GM19238 (cell line): ENCODE results near the gene MAFF.
"Not testable (repeated sequence)": the region's sequence is repeated elsewhere in the genome, so short reads cannot be mapped to it uniquely, and the experiment has no call there.

Experiments
- DNase-seq: peaks from one replicate; pipeline ENCODE4 v3.0.0; 2011; ENCODE audit warnings: low spot score; ENCODE audit not compliant: insufficient read length

The MAFF gene

GRCh38 chr22:38201711-38202436 is at the start of gene MAFF:
Gene MAFF (plus strand): TSS chr22:38201994. CDS start chr22:38213854, 11,860 bp downstream.
- DNase-seq: peak; percentile 88

DNA sequence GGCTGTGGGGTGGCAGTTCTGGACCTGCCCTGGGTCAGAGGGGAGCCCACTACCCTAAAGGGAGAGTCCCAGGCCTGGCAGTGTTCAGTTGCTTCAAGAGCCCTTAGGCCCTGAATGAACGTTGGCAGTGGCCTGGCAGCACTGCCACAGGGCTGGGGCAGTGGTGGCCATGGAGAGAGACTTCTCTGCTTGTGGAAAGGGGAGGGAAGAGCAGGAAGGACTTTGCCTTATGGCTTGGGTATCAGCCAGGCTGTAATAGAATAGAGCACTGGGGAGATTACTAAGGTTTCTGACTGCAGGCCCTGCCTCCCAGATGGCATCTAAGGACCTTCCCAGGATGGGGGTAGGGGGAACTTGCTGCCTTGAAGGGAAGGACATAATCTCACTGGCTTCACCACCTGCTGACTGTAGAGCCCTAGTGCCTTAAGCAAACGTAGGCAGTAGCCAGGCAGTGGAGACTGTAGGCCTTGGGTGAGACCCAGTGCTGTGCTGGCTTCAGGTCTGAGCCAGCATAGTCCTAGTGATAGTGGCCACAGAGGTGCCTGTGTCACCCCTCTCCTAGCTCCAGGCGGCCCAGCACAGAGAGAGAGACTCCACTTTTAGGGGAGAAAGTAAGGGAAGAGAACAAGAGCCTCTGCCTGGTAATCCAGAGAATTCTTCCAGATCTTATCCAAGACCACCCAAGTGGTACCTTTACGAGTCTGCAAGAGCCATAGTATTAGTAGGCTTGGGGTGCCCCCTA is 47.8 kb upstream of the MAFF start:
- no peak for DNase-seq

DNA sequence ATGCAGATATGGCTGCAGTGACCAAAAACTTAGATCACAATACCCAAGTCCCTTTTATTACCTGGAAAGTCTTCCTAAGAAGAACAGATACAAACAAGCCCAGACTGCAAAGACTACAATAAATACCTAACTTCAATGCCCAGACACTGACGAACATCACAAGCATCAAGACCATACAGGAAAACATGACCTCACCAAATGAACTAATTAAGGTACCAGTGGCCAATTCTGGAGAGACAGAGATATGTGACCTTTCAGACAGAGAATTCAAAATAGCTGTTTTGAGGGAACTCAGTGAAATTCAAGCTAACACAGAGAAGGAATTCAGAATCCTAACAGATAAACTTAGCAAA is 47.3 kb upstream of the MAFF start:
- not testable (repeated sequence) for DNase-seq

- no peak for DNase-seq
Measured at GRCh38 chr22:38155703-38156102, 46.1 kb upstream of the MAFF start.

DNA sequence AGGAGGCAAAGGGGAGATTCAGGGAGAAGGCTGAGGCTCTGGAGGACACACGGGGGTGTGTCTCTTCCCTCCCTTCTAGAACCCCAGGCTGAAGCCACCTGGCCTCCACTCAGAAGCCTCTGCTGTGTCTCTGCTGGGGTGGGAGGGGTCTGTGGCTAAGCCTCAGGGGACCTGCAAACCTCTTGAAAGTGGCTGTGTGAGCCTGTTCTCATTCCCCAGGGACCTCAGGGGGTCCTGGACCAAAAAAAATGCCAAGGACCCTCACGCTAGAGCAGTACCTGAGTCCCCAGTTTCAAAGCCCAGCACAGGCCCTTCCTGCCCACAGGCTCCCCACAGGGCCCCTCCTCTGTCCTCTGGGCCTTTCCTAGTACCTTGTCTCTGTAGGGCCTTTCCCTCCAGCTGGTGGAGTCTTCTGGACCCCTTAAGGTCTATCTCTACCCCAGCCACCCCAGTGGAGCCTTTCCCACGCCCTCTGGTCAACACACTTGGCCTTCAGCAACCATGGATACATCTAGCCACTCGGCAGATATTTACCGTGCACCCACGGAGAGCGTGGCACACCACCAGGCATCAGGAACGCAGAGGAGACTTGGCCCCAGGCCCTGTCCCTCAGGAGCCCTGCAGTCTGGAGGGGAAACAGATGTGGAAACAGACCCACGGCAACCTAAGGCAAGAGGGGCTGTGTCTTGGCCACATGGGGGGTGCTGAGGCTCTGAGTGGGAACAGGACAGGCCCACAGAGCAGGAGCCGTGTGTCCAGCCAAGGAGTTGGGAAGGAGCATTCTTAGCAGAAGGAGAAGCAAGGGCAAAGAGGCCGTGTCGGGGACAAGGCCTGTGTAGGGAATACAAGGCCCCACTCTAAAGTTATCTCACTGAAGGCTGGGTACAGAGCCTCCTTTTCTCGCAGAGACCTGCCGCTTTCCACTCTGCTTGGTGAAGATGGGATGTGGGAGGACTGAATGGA is 38.6 kb upstream of the MAFF start:
- DNase-seq: peak; percentile 41

DNA sequence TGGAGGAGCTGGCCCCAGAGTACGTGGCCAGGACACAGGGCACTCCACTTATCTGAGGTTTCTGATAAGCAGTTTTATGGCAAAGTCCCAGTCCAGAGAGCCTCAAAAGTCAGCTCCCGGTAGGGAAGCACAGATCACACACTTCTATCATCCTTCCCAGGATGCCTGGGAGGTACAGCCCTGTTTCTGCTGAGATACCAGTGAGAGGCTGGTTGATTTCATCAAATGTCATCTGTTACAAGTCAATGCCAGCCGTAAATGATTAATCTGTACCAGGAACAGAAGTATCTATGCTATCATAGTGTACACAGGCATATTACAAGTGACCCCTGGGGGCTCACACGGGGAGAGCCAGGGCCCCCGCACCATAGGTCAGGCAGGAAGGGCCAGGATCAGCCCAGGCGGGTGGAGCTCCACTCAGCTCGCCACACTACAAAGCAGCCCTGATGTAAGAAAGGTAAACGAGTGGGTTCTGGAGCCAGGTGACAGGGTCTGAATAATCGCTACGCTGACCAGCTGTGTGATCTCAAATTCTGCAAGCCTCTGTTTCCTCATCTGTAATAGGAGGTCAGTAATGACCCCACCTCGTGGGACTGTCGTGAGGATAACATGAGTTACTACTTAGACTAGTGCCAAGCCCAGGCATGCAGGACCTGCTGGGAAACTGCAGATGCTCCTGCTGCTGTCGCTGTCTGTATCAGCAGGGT is 37.8 kb upstream of the MAFF start:
- DNase-seq: no peak

DNA sequence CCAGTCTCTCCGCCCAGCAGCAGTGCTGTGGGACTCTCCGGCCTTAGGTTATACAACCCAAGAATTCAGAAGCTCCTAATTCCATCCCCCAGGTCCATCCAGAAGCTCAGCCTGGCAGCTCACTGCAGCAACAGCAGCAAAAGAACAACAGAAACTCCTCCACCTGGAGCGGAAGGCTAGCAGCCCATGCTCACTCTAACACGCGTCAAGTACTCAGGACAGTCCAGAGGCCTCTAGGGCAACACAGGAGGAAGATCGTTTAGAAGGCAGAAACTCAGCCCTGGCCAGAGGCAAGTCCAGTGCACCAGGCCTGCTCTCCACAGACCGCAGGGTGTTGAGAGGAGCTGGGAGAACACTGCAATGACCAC is 37.3 kb upstream of the MAFF start:
- no peak for DNase-seq

DNA sequence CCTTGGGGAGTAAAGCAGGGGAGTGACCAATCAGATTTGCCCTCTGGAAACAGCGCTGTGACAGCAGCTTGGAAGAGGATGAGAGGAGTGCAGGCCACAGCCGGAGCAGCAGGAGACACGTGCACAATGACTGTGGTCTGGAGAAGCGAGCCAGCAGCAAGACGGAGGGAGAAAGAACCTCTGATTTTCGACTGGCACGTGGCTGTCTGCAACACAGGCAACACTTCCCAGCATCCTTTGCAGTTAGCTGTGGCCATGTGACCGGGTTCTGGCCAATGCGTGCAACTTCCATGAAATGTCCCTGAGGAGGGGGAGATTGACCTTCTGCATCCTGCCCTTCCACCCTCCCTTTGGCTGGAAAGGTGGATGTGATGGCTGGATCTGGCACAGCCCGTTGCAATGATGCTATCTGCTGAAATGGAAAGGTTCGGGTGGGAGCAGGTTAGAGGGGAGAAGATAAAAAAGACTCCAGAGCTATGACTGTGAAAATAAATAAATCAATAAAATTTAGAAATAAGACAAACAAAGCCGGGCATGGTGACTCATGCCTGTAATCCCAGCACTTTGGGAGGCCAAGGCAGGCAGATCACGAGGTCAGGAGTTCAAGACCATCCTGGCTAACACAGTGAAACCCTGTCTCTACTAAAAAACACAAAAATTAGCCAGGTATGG is 35.7 kb upstream of the MAFF start:
- no peak for DNase-seq

- DNase-seq: no peak
Measured at GRCh38 chr22:38167988-38168407, 33.8 kb upstream of the MAFF start.

- DNase-seq: no peak
Measured at GRCh38 chr22:38169116-38169515, 32.7 kb upstream of the MAFF start.

GRCh38 chr22:38170469-38170868 is 31.3 kb upstream of the MAFF start:
- no peak for DNase-seq

DNA sequence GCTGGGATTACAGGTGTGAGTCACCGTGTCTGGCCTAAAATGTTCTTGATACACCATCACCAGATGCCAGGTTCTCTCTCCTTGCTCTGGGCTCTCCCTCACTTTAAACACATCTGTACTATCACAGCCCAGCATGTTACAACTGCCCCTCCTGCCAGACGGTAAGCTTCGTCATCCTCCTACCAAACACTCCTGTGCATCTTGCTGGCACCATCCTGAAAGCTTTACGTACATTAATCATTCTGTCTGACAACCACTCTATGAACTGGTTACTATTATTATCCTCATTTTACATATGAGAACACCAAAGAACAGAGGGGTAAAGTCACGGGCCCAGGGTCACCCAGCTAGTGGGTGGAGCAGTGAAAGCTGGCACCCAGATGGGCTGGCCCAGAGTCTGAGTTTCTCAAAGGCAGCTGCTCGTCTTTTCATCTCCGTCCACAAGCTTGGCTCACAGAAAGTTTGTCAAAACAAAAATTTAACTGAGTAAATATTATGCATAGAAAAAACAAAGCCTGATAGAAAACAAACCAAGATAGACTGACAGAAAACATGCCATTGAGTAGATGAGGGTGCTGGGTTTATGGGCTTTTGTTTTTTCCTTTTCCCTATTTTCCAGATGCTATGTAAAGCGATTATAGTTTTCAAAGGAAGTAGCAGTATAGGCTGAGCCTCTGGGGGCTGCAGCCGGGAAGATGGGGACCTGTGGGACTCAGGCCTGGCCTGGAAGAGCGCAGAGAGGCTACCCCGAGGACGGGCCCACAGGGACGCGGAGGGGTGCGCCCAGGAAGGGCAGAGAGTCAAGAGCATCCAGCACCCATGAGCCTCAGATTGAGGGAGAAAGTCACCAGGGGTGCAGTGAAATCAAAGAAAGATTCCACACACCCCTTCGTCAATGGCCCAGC is 29.6 kb upstream of the MAFF start:
- DNase-seq: no peak

GRCh38 chr22:38172832-38173640 is 28.8 kb upstream of the MAFF start:
- DNase-seq: no peak

DNA sequence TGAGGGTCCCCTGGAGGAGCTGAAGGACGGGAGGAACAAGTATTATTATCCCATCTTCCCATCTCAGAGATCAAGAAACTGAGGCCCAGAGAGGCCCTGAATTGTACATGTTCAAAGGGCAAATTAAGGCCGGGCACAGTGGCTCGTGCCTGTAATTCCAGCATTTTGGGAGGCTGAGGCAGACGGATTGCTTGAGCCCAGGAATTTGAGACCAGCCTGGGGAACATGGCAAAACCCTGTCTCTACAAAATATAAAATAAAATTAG is 28.2 kb upstream of the MAFF start:
- no peak for DNase-seq

DNA sequence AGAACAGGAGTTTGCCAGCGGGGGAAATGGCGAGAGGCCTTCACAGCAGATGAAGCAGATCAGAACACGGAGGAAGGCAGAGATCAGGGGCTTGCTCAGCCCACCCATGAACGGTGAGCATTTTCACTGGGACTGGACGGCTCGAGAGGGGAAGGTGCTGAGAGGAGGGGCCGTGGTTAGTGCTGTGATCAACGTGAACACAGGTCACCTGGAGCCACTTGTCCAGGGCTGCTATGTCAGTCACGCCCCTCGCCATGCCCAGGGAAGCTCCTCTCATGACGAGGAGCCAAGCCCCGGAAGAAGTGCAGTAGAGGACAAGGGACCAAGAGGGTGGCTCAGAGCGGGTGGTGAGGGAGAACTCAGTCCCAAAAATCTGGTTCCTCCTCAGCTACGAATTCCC is 27.2 kb upstream of the MAFF start:
- no peak for DNase-seq

DNA sequence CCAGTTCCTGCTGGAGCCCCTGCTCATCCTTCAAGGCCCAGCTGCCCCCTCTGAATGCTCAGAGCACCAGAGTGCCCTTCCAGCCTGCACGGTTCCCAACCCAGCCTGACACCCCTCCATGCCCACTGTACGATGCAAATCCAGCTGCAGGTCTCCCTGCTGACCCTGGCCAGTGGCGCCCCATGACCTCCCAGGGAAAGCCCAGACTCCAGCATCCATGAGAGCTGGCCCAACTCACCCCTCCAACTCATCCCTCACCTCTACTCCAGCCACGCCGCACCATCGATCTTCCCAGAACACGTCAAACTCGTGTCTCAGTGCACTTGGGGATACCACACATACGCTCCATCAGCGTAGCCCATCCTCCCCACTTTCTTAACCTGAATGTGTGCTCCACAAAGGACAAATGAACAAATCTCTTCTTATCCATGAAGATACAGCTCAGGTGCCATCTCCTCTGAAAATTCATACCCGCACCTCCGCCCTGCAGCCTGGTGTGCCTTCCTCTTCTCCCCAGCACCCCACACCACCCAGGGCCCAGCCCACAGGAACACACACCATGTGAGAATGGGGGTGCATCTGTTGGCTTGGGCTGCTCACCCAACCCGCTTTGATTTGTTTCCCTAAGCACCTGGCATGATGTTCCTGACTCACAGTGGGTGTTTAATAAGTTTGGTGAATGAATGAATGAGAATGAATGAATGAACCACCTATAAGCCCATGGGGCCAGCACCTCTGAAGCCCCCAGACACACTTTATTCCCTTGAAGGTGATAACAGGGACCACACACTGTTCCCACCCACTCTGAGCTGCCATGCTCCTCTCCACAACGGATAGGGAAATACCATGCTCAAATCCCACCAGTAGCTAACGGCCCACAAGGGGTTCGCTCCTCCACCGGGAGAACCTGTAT is 26.3 kb upstream of the MAFF start:
- no peak for DNase-seq

- DNase-seq: peak; percentile 45
Measured at GRCh38 chr22:38176170-38176741, 25.5 kb upstream of the MAFF start.

GRCh38 chr22:38177044-38177443 is 24.8 kb upstream of the MAFF start:
- no peak for DNase-seq
